BE2C (cell line): ENCODE results near the gene PPP6R2.
A peak's percentile ranks its signal among the peaks of the same experiment; 100 is the strongest.

Source experiments
- DNase-seq: peaks from one replicate; pipeline ENCODE4 v3.0.0-alpha.2; 2020
- H3K27me3 ChIP-seq: fragments of 250-450 bp; sonication (Bioruptor Pico); 2 replicates; pipeline ENCODE4 v1.5.1; 2020; ENCODE audit warnings: mild to moderate bottlenecking
- H3K36me3 ChIP-seq: fragments of 250-450 bp; sonication (Bioruptor Pico); 2 replicates; pipeline ENCODE4 v1.5.1; 2020; ENCODE audit warnings: mild to moderate bottlenecking
- H3K4me1 ChIP-seq: fragments of 250-450 bp; sonication (Bioruptor Pico); 2 replicates; pipeline ENCODE4 v1.5.1; 2020
- H3K4me3 ChIP-seq: 2 replicates; pipeline ENCODE4 v1.5.1; 2011; ENCODE audit warnings: low read depth, low read length
- H3K9me3 ChIP-seq: fragments of 250-450 bp; sonication (Bioruptor Pico); 2 replicates; pipeline ENCODE4 v1.5.1; 2020
- CTCF ChIP-seq: IDR thresholded peaks from 2 replicates; pipeline ENCODE4 v1.5.1; 2012; ENCODE audit warnings: mild to moderate bottlenecking, low read depth, low read length

The PPP6R2 gene

DNA sequence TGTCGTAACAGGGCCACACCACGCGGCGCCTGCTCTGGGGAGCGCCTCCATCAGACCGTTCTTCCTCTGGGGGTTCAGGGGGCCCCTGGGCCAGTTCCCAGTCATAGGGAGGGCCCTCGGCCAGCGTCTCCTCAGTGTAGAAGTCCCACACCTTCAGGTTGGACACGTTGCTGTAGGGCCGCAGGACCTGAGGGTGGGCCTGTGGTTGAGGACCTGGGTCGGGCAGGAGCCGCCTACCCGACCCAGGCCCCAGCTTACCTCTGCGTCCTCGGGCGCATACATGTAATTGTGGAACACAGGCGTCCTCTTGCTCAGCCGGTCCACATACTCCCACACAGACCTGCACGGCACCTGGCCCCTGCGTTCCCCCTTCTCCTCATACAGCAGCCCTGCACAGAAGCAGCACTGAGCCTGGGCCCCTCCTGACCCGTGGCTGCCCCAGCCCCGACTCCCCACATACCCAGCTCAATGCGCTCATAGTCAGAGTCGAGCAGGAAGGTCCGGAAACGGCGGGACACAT is 111.5 kb downstream of the PPP6R2 start:
- Histone ChIP-seq H3K27me3 (no peaks in the 10 kb centered on the region), H3K4me1 (no peaks in the 10 kb centered on the region), H3K36me3 (peaks cover 47% of the 10 kb centered on the region), H3K4me3 (no peak overlapping the region), H3K9me3 (no peaks in the 10 kb centered on the region)
- no peak for DNase-seq
- TF ChIP-seq CTCF, result no peak

- DNase-seq, result no peak
- Histone ChIP-seq H3K36me3 (peaks cover 47% of the 10 kb centered on the region), H3K4me3 (no peak overlapping the region), H3K4me1 (no peaks in the 10 kb centered on the region), H3K9me3 (no peaks in the 10 kb centered on the region), H3K27me3 (no peaks in the 10 kb centered on the region)
- TF ChIP-seq CTCF, result no peak
These were observed 112.1 kb downstream of the PPP6R2 start for GRCh38 chr22:50455201-50455600.

DNA sequence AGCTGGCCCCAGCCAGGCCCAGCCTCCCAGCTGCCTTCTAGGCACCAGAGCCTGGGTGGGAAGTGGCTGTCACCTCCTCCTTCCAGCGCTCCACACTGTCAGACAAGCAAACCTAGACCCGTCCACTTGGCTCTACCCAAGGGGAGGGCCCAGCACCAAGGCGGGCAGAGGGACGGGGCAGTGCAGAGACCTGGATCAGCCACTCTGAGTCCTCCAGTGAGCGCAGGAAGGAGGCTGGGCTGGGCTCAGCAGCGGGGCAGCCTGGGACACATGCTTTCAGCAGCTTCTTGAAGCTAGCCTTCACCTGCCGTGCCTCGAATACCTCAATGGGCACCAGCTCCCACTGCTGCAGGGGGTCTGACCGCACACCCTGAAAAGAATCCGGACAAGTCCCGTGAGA is 112.9 kb downstream of the PPP6R2 start:
- no peak overlapping the region for H3K4me3 ChIP-seq
- peaks cover 48% of the 10 kb centered on the region for H3K36me3 ChIP-seq
- no peaks in the 10 kb centered on the region for H3K27me3 ChIP-seq
- no peak for DNase-seq
- no peaks in the 10 kb centered on the region for H3K9me3 ChIP-seq
- no peaks in the 10 kb centered on the region for H3K4me1 ChIP-seq
- no peak for TF ChIP-seq CTCF

DNA sequence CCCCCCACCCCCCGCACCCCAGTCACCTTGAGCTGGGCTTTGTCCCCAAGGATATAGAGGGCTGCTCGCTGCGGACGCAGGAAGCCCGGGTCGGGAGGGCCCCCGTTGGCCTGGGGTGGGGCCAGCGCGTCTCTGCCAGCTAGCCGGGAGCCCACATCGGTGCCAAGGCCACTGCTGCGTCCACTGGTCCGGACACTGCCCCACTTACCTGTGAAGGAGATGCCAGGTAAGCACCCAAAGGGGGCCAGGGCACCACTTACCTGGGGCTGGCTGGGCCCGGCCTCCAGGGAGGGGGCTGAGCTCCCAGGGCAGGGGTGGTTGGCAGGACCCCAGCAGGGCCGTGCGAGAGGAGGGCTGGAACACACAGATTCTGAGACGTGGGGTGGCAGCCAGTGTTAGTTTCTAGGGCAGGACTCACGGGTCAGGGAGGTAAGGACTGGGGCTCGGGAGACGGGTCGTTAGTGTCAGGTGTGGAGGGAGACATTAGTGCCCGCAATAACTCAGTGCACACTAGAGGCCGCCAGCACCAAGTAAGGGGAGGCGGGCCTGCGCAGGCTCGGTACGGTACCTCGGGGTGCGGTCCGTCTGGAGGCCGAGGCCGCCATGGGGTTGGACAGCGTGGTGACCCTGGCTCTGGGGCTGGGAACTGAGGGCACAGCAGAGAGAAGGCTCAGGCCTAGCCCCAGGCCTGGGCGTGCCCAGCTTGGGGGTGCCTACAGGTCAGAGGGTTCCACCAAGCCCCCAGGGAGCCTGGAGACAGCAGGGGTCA is 113.5 kb downstream of the PPP6R2 start:
- H3K4me3 ChIP-seq, result no peak overlapping the region
- peak; percentile 33; the same call in 1 of the 2 replicates for TF ChIP-seq CTCF
- no peaks in the 10 kb centered on the region for H3K4me1 ChIP-seq
- DNase-seq, result no peak
- no peaks in the 10 kb centered on the region for H3K9me3 ChIP-seq
- no peaks in the 10 kb centered on the region for H3K27me3 ChIP-seq
- peaks cover 54% of the 10 kb centered on the region for H3K36me3 ChIP-seq

DNA sequence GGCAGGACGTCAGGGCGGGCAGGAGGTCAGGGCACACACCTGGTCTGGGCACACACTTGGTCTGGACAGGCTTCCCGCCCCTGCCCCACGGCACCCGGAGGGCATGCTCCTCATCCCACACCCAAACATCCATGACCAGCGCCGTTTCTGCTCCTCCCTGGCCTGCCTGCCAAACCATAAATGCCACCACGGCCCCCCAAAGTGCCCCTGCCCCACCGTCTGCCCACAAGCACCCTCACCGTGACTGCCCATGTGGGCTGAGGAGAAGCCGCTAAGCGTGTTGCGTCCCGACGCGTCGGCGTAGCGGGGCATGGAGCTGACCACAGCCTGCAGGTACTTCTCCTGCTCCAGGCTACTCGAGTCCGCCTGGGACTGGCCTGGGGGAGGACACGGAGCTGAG is 115.9 kb downstream of the PPP6R2 start:
- no peak overlapping the region for H3K4me3 ChIP-seq
- H3K36me3 ChIP-seq, result peaks cover 73% of the 10 kb centered on the region
- H3K9me3 ChIP-seq, result no peaks in the 10 kb centered on the region
- no peaks in the 10 kb centered on the region for H3K27me3 ChIP-seq
- no peak for TF ChIP-seq CTCF
- no peaks in the 10 kb centered on the region for H3K4me1 ChIP-seq
- DNase-seq, result no peak

GRCh38 chr22:50459496-50460140 is 116.5 kb downstream of the PPP6R2 start:
- Histone ChIP-seq H3K4me3 (no peak overlapping the region), H3K9me3 (no peaks in the 10 kb centered on the region), H3K27me3 (no peaks in the 10 kb centered on the region), H3K36me3 (peaks cover 79% of the 10 kb centered on the region), H3K4me1 (no peaks in the 10 kb centered on the region)
- no peak for TF ChIP-seq CTCF
- DNase-seq, result no peak
